ENCODE measurements around the gene INPP4A. TPM values are rescaled to one million over a fixed set of nuclear protein-coding genes. Genes with fewer than 3 reads are reported as not detected.

Gene INPP4A
- polyA plus RNA-seq, 1 of the 3 experiments (the other 2 are of a cell fraction): 15.0 TPM

- Histone ChIP-seq H3F3A (replicated peaks; ENCODE audit: insufficient read depth) (no peaks in the 10 kb centered on the region), H3K4me2 (no peak overlapping the region), H3K79me2 (ENCODE audit: insufficient read depth) (peaks cover 40% of the 10 kb centered on the region), H4K20me1 (ENCODE audit: insufficient read depth) (peaks cover 3% of the 10 kb centered on the region; the same call in 1 of the 2 replicates), H3K36me3 (replicated peaks in 1 of 2; ENCODE audit: control insufficient read depth in 1 of 2, insufficient read depth in 2 of 2, low read length in 1 of 2) (no peaks in the 10 kb centered on the region), H3K4me3 (ENCODE audit: low read depth in 2 of 2, low read length in 1 of 2) (no peak overlapping the region), H3K27ac (ENCODE audit: low read depth in 2 of 2, low read length in 1 of 2) (peak overlapping the region in 1 of 2 experiments; percentile 52; a peak in 1 of 4 replicates), H3K9me3 (no peaks in the 10 kb centered on the region), H3K9me2 (no peaks in the 10 kb centered on the region), H3K4me1 (ENCODE audit: control insufficient read depth in 1 of 2, insufficient read depth in 2 of 2, low read depth in 1 of 2, low read length in 1 of 2) (peaks cover 18 to 53% of the 10 kb centered on the region in 2 experiments; a peak in 3 of 4 replicates), H3K27me3 (ENCODE audit: insufficient read depth) (no peaks in the 10 kb centered on the region), H2AFZ (ENCODE audit: low read depth) (no peak overlapping the region), H3K9ac (no peak overlapping the region)
- TF ChIP-seq SMC3 (IDR thresholded peaks at IDR 0.05; ENCODE audit: low read depth, low read length) (no peak), MXI1 (IDR thresholded peaks at IDR 0.05; ENCODE audit: low read depth, low read length) (no peak), GABPA (IDR thresholded peaks at IDR 0.05; ENCODE audit: low read depth) (no peak), CHD2 (IDR thresholded peaks at IDR 0.05; ENCODE audit: low read length, partially characterized antibody) (no peak), ELF1 (IDR thresholded peaks at IDR 0.05) (no peak), RXRA (IDR thresholded peaks at IDR 0.05; ENCODE audit: borderline replicate concordance, low read depth) (no peak)
- ChIA-PET CTCF (interaction anchor here (0.8 to 1.0 kb wide), 3 partner anchors 25 to 137 kb away, joined by 4 read pairs; no protein-coding TSS in a partner anchor), POLR2A (interaction anchor here (1.0 kb wide), 1 partner anchor 15 kb away, joined by 3 read pairs; no protein-coding TSS in a partner anchor)
- DNase-seq: no peak
- WGBS (ENCODE audit: low lambda C conversion rate): 96% methylated on average over 12 of the region's 12 CpGs
Observed at GRCh38 chr2:98464772-98465310, 20.2 kb downstream of the INPP4A start.

DNA sequence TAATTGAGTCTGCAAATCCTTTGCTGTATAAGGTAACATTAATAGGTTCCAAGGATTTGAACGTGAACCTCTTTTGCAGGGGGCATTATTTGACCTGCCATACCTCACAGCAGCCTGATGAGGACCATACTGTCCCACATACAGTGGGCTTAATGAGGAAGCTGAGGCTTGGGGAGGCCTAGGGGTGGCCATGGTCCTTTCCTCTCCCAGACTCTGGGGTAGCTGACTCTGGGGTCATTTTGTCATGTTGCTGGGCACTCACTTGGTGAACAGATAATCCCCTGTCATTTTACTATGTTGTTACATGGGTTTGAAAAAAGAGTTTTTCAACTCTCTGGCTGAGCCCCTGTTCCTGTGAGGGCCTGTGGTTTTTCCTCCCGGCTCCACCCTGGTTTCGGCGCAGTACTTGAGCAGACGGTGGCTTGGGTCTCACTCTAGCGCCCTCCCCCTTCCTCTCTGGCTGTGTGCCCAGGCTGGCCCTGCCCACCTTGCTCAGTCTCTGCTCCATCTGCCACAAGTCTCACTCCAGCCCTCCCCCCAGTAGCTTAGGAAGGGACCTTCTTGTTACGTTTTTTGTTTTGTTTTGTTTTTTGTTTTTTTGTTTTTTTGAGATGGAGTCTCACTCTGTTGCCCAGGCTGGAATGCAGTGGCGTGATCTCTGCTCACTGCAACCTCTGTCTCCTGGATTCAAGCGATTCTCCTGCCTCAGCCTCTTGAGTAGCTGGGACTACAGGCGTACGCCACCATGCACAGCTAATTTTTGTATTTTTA is 21.0 kb downstream of the INPP4A start:
- Histone ChIP-seq H3K9me2 (no peaks in the 10 kb centered on the region), H3K4me2 (no peak overlapping the region), H3K36me3 (replicated peaks in 1 of 2; ENCODE audit: control insufficient read depth in 1 of 2, insufficient read depth in 2 of 2, low read length in 1 of 2) (no peaks in the 10 kb centered on the region), H3K4me3 (ENCODE audit: low read depth in 2 of 2, low read length in 1 of 2) (no peak overlapping the region), H3K9me3 (no peaks in the 10 kb centered on the region), H4K20me1 (ENCODE audit: insufficient read depth) (peaks cover 3% of the 10 kb centered on the region; the same call in 1 of the 2 replicates), H3K4me1 (ENCODE audit: control insufficient read depth in 1 of 2, insufficient read depth in 2 of 2, low read depth in 1 of 2, low read length in 1 of 2) (peaks cover 18 to 51% of the 10 kb centered on the region in 2 experiments; a peak in 3 of 4 replicates), H3K27ac (ENCODE audit: low read depth in 2 of 2, low read length in 1 of 2) (peak overlapping the region in 1 of 2 experiments; percentile 75; a peak in 2 of 4 replicates), H3K9ac (no peak overlapping the region), H3K79me2 (ENCODE audit: insufficient read depth) (peaks cover 33% of the 10 kb centered on the region), H3F3A (replicated peaks; ENCODE audit: insufficient read depth) (no peaks in the 10 kb centered on the region), H3K27me3 (ENCODE audit: insufficient read depth) (no peaks in the 10 kb centered on the region), H2AFZ (ENCODE audit: low read depth) (0 out of 2 replicates have a peak overlapping the region, but pooled peaks have one; percentile 14)
- ChIA-PET POLR2A (interaction anchor here (1.0 kb wide), 1 partner anchor 15 kb away, joined by 3 read pairs; no protein-coding TSS in a partner anchor), CTCF (interaction anchor here (0.8 to 1.0 kb wide), 2 partner anchors 22 to 136 kb away, joined by 3 to 4 read pairs; no protein-coding TSS in a partner anchor)
- WGBS (ENCODE audit: low lambda C conversion rate): 50% methylated on average over 11 of the region's 11 CpGs
- peak; percentile 83 for DNase-seq
- TF ChIP-seq GATA2 (CRISPR knock-in tag; IDR thresholded peaks at IDR 0.05): no peak
- no peak for TF ChIP-seq FOXJ3 (CRISPR knock-in tag; IDR thresholded peaks at IDR 0.05)
- TF ChIP-seq GABPA (IDR thresholded peaks at IDR 0.05; ENCODE audit: low read depth): no peak
- peak; percentile 31; the same call in 1 of the 2 replicates for TF ChIP-seq TCF12 (IDR thresholded peaks at IDR 0.05)
- TF ChIP-seq TEAD4 (IDR thresholded peaks at IDR 0.05; ENCODE audit: borderline replicate concordance, insufficient read depth): no peak
- no peak for TF ChIP-seq MAX (IDR thresholded peaks at IDR 0.05; ENCODE audit: low read depth)
- no peak for TF ChIP-seq YY1 (IDR thresholded peaks at IDR 0.05; ENCODE audit: low read depth)
- no peak for TF ChIP-seq REST (IDR thresholded peaks at IDR 0.05; ENCODE audit: low read depth, low read length)
- TF ChIP-seq, protein P1, sequence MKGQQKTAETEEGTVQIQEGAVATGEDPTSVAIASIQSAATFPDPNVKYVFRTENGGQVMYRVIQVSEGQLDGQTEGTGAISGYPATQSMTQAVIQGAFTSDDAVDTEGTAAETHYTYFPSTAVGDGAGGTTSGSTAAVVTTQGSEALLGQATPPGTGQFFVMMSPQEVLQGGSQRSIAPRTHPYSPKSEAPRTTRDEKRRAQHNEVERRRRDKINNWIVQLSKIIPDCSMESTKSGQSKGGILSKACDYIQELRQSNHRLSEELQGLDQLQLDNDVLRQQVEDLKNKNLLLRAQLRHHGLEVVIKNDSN (IDR thresholded peaks at IDR 0.05; ENCODE audit: borderline replicate concordance, low read depth): no peak
- TF ChIP-seq NFIC (IDR thresholded peaks at IDR 0.05; ENCODE audit: borderline replicate concordance): peak; percentile 84
- TF ChIP-seq, protein P2, sequence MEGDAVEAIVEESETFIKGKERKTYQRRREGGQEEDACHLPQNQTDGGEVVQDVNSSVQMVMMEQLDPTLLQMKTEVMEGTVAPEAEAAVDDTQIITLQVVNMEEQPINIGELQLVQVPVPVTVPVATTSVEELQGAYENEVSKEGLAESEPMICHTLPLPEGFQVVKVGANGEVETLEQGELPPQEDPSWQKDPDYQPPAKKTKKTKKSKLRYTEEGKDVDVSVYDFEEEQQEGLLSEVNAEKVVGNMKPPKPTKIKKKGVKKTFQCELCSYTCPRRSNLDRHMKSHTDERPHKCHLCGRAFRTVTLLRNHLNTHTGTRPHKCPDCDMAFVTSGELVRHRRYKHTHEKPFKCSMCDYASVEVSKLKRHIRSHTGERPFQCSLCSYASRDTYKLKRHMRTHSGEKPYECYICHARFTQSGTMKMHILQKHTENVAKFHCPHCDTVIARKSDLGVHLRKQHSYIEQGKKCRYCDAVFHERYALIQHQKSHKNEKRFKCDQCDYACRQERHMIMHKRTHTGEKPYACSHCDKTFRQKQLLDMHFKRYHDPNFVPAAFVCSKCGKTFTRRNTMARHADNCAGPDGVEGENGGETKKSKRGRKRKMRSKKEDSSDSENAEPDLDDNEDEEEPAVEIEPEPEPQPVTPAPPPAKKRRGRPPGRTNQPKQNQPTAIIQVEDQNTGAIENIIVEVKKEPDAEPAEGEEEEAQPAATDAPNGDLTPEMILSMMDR (IDR thresholded peaks at IDR 0.05): no peak
- no peak for TF ChIP-seq FOSL2 (IDR thresholded peaks at IDR 0.05; ENCODE audit: borderline replicate concordance, low read depth)
- no peak for TF ChIP-seq EP300 (IDR thresholded peaks at IDR 0.05; ENCODE audit: borderline replicate concordance in 1 of 2, low read depth in 1 of 2, low read length in 1 of 2)

Data from SK-N-SH (cell line).